Liver (tissue), 9 donors: ENCODE data around the gene CCR9. TPM values are rescaled to one million over a fixed set of nuclear protein-coding genes. Genes with fewer than 3 reads are reported as not detected.

ENCODE experiments used
- DNase-seq: peaks from one replicate; pipeline ENCODE4 v3.0.0-alpha.2; 2017; ENCODE audit warnings: low spot score
- H3K27ac ChIP-seq, 2 donors: one replicate each; pipeline ENCODE4 v1.7.0; 2013; ENCODE audit warnings: inconsistent platforms in 2 of 2, low read length in 2 of 2, control low read depth in 1 of 2, low read depth in 1 of 2, mild to moderate bottlenecking in 1 of 2
- H3K27me3 ChIP-seq, 4 donors: one replicate each; pipeline versions ENCODE4 v1.6.1 to v1.7.0; 2013; ENCODE audit warnings: low read length in 3 of 4, inconsistent platforms in 1 of 4, mild to moderate bottlenecking in 1 of 4, moderate library complexity in 1 of 4; ENCODE audit not compliant: control insufficient read depth in 4 of 4, insufficient read depth in 4 of 4
- H3K36me3 ChIP-seq, 4 donors: one replicate each; pipeline versions ENCODE4 v1.6.1 to v1.7.0; 2013; ENCODE audit warnings: low read length in 3 of 4, mild to moderate bottlenecking in 3 of 4, low read depth in 1 of 4, moderate library complexity in 1 of 4; ENCODE audit not compliant: control insufficient read depth in 4 of 4, insufficient read depth in 3 of 4
- H3K4me1 ChIP-seq, 4 donors: one replicate each; pipeline versions ENCODE4 v1.6.1 to v1.7.0; 2013; ENCODE audit warnings: low read length in 3 of 4, mild to moderate bottlenecking in 3 of 4, moderate library complexity in 1 of 4; ENCODE audit not compliant: control insufficient read depth in 4 of 4, insufficient read depth in 4 of 4
- H3K4me3 ChIP-seq, 3 donors: one replicate each; pipeline versions ENCODE4 v1.6.1 to v1.7.0; 2013; ENCODE audit warnings: low read length in 3 of 3, control low read depth in 1 of 3, low read depth in 1 of 3, mild to moderate bottlenecking in 1 of 3
- H3K9ac ChIP-seq, 2 donors: one replicate each; pipeline ENCODE4 v1.7.0; 2013; ENCODE audit warnings: low read length in 2 of 2, mild to moderate bottlenecking in 2 of 2, moderate library complexity in 2 of 2, control low read depth in 1 of 2, low read depth in 1 of 2
- H3K9me3 ChIP-seq, 4 donors: one replicate each; pipeline versions ENCODE4 v1.6.1 to v1.7.0; 2013; ENCODE audit warnings: low read length in 3 of 4; ENCODE audit not compliant: control insufficient read depth in 4 of 4
- EGR1 ChIP-seq, 2 donors: IDR thresholded peaks; 2 replicates each; pipeline ENCODE4 v1.6.1; 2016 to 2018; ENCODE audit warnings: antibody characterized with exemption in 2 of 2, low read depth in 2 of 2
- FOXA1 ChIP-seq: IDR thresholded peaks from 2 replicates; pipeline ENCODE4 v1.6.1; 2016; ENCODE audit warnings: antibody characterized with exemption
- GABPA ChIP-seq, 2 donors: IDR thresholded peaks in 1 of 2; conservative IDR thresholded peaks in 1 of 2; 2 replicates each; pipeline ENCODE4 v1.6.1; 2016; ENCODE audit warnings: antibody characterized with exemption in 2 of 2, mild to moderate bottlenecking in 1 of 2, moderate library complexity in 1 of 2
- HNF4G ChIP-seq: IDR thresholded peaks from 2 replicates; pipeline ENCODE4 v1.6.1; 2016; ENCODE audit warnings: antibody characterized with exemption
- NR2F2 ChIP-seq: IDR thresholded peaks from 2 replicates; pipeline ENCODE4 v1.6.1; 2016; ENCODE audit warnings: antibody characterized with exemption
- RAD21 ChIP-seq, 2 donors: IDR thresholded peaks; 2 replicates each; pipeline ENCODE4 v1.6.1; 2016; ENCODE audit warnings: antibody characterized with exemption in 2 of 2, mild to moderate bottlenecking in 2 of 2
- REST ChIP-seq: IDR thresholded peaks from 2 replicates; pipeline ENCODE4 v1.6.1; 2016; ENCODE audit warnings: antibody characterized with exemption, mild to moderate bottlenecking
- RXRA ChIP-seq, 2 donors: IDR thresholded peaks; 2 replicates each; pipeline ENCODE4 v1.6.1; 2017 to 2018; ENCODE audit warnings: antibody characterized with exemption in 2 of 2, mild to moderate bottlenecking in 1 of 2
- SP1 ChIP-seq: IDR thresholded peaks from 2 replicates; pipeline ENCODE4 v1.6.1; 2018; ENCODE audit warnings: antibody characterized with exemption, mild to moderate bottlenecking
- WGBS: extraction: QIAGEN DNeasy Blood & Tissue Kit; methylation state at CpG from one replicate; pipeline ENCODE4 v1.1.7; 2013; 5-methylcytosine and 5-hydroxymethylcytosine counted together
- polyA plus RNA-seq, 2 donors: library from polyadenylated mRNA; stranded (reverse) in 1 of 2; unstranded in 1 of 2; fragments of 200-250 nt in 1 of 2; fragments of >200 nt in 1 of 2; fragmentation: Nextera tagmentation in 1 of 2; extraction: Ambion mirVana in 1 of 2; gene quantifications; one replicate each; pipeline versions ENCODE4 v1.2.1 to v1.2.3, GENCODE V29; 2013 to 2015
- total RNA-seq, 2 donors: library from RNA; depleted of rRNA; stranded (reverse); fragments of >200 nt; gene quantifications; one replicate each; pipeline ENCODE4 v1.2.3, GENCODE V29; 2014
- TF ChIP-seq, protein P1 (sequence below): fragments of 150-350 bp; IDR thresholded peaks from 2 replicates; pipeline ENCODE4 v1.5.1; 2017; ENCODE audit warnings: improper control_type of control experiment, low read depth, low read length; ENCODE audit not compliant: missing input control
- donor health status: healthy.
- donor health status: healthy.
- donor health status: healthy.
- donor health status: healthy.
- donor health status: healthy.

CCR9 gene
- total and polyA plus RNA-seq, 4 donors = 0.28 TPM; not detected in 3

GRCh38 chr3:45937206-45938042, 51.1 kb downstream of the CCR9 start:
- peaks cover 0 to 33% (median 23%) of the 10 kb centered on the region in 4 donors for H3K36me3 ChIP-seq

DNA sequence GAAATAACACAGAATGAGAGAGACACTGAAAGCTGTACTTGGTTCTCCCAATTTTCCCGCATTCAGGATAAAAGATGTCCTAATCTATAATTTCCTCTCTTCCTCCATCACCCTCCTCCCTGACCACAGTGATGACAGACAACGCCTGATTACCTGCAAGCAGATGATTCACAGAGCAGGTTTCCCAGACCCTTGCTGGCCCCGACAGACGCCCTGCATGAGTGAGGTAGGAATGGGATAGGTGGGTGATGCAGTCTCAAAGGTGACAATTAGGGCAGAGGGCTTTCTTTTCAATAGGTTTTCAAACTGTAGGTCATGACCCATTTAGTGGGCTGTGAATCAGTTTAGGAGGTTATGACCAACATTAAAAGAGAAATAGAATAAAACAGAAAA, 51.7 kb downstream of the CCR9 start:
- TF ChIP-seq NR2F2 = no peak
- no peak for TF ChIP-seq RAD21 (IDR thresholded peaks at IDR 0.05)
- TF ChIP-seq REST = no peak
- TF ChIP-seq EGR1 (IDR thresholded peaks at IDR 0.05; ENCODE audit: low read depth in 2 of 2) = no peak
- no peak for TF ChIP-seq GABPA (IDR thresholded peaks at IDR 0.05 in 1 of 2, conservative IDR thresholded peaks at IDR 0.05 in 1 of 2)
- TF ChIP-seq HNF4G = no peak
- no peak for TF ChIP-seq SP1
- no peak for TF ChIP-seq FOXA1
- TF ChIP-seq, protein P1, sequence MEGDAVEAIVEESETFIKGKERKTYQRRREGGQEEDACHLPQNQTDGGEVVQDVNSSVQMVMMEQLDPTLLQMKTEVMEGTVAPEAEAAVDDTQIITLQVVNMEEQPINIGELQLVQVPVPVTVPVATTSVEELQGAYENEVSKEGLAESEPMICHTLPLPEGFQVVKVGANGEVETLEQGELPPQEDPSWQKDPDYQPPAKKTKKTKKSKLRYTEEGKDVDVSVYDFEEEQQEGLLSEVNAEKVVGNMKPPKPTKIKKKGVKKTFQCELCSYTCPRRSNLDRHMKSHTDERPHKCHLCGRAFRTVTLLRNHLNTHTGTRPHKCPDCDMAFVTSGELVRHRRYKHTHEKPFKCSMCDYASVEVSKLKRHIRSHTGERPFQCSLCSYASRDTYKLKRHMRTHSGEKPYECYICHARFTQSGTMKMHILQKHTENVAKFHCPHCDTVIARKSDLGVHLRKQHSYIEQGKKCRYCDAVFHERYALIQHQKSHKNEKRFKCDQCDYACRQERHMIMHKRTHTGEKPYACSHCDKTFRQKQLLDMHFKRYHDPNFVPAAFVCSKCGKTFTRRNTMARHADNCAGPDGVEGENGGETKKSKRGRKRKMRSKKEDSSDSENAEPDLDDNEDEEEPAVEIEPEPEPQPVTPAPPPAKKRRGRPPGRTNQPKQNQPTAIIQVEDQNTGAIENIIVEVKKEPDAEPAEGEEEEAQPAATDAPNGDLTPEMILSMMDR = no peak
- no peak for TF ChIP-seq RXRA (IDR thresholded peaks at IDR 0.05)
- Histone ChIP-seq H3K9ac (no peak overlapping the region), H3K36me3 (peaks cover 0 to 31% (median 21%) of the 10 kb centered on the region in 4 donors), H3K27ac (no peak overlapping the region), H3K4me3 (no peak overlapping the region), H3K4me1 (no peaks in the 10 kb centered on the region), H3K9me3 (no peaks in the 10 kb centered on the region), H3K27me3 (no peaks in the 10 kb centered on the region)
- DNase-seq = no peak
- over 99% methylated on average over 4 of the region's 4 CpGs for WGBS

More at GRCh38 chr3:45937206-45938042, 51.1 kb downstream of the CCR9 start:
- no peak for TF ChIP-seq SP1
- 90% methylated on average over 8 of the region's 8 CpGs for WGBS
- Histone ChIP-seq H3K27me3 (no peaks in the 10 kb centered on the region), H3K4me3 (no peak overlapping the region), H3K27ac (no peak overlapping the region), H3K9me3 (no peaks in the 10 kb centered on the region), H3K4me1 (no peaks in the 10 kb centered on the region), H3K9ac (no peak overlapping the region)
- DNase-seq = no peak

GRCh38 chr3:45938864-45939263, 52.5 kb downstream of the CCR9 start:
- no peak overlapping the region for H3K27ac ChIP-seq

More at GRCh38 chr3:45938864-45939263, 52.5 kb downstream of the CCR9 start:
- Histone ChIP-seq H3K4me1 (no peaks in the 10 kb centered on the region), H3K9ac (no peak overlapping the region), H3K36me3 (peaks cover 0 to 28% (median 20%) of the 10 kb centered on the region in 4 donors), H3K4me3 (no peak overlapping the region), H3K27me3 (no peaks in the 10 kb centered on the region), H3K9me3 (no peaks in the 10 kb centered on the region)
- WGBS = 13% methylated on average over 4 of the region's 4 CpGs
- DNase-seq = peak; percentile 81
- TF ChIP-seq, protein P1 = peak; percentile 93
- TF ChIP-seq RAD21 (IDR thresholded peaks at IDR 0.05) = peak; percentile 96 to 99
- TF ChIP-seq REST = no peak
